HepG2 (cell line): Measurements from ENCODE around the gene JAZF1. TPM values are rescaled to one million over a fixed set of nuclear protein-coding genes. Genes with fewer than 3 reads are reported as not detected.

Experiments used
- ATAC-seq: fragments of 200-7000 bp; cut with Tn5 transposase; 3 replicates; pipeline ENCODE4 v1.9.1; 2020; ENCODE audit warnings: mild to moderate bottlenecking, moderate library complexity
- BruUV-seq: library from RNA; stranded (reverse); fragments of 400-500 nt; replicated peaks from 2 replicates; lab custom pipeline; 2021; lab: Mats Ljungman, UMichigan
- CTCF ChIA-PET: fragments of 300-600 bp; formaldehyde crosslinking; extraction: SDS; loops from one replicate; lab custom pipeline; 2021; ENCODE audit warnings: low total read pairs, inconsistent platforms, low intra/inter-chr PET ratio; lab: Yijun Ruan, JAX
- POLR2A ChIA-PET: fragments of 350-600 bp; sonication (Branson Sonifier 250); formaldehyde crosslinking; loops from one replicate; lab custom pipeline; 2020; ENCODE audit warnings: antibody characterized with exemption, inconsistent platforms; lab: Yijun Ruan, JAX
- DNase-seq: peaks from one replicate; pipeline ENCODE4 v3.0.0-alpha.2; 2015; ENCODE audit warnings: low spot score
- FAIRE-seq: peaks from 3 replicates; lab custom pipeline; 2011; peaks lifted over from hg19 to GRCh38; lab: Jason Lieb, UNC
- H2AFZ ChIP-seq: one replicate; pipeline ENCODE4 v1.6.1; 2011; ENCODE audit warnings: low read length, inconsistent platforms
- H3K27ac ChIP-seq: fragments of 300-600 bp; 3 replicates; pipeline ENCODE4 v1.8.0; 2011; ENCODE audit warnings: mixed run types, mild to moderate bottlenecking, mixed read lengths, low read length, inconsistent platforms; ENCODE audit not compliant: insufficient read depth; ENCODE audit errors: extremely low read length
- H3K27me3 ChIP-seq, 2 experiments: fragments of 200-600 bp in 1 of 2; 2 replicates in 1 of 2; 3 replicates in 1 of 2; pipeline versions ENCODE4 v1.6.0 to v1.8.0; 2011; ENCODE audit warnings: low read length in 2 of 2, mild to moderate bottlenecking in 2 of 2, moderate library complexity in 2 of 2, inconsistent platforms in 1 of 2; ENCODE audit not compliant: insufficient read depth in 2 of 2, control insufficient read depth in 1 of 2
- H3K36me3 ChIP-seq, 2 experiments: fragments of 200-600 bp in 1 of 2; replicated peaks in 1 of 2; 2 replicates in 1 of 2; 3 replicates in 1 of 2; pipeline versions ENCODE4 v1.5.1 to v1.8.0; 2011; ENCODE audit warnings: low read length in 2 of 2, inconsistent platforms in 1 of 2; ENCODE audit not compliant: insufficient read depth in 2 of 2, control insufficient read depth in 1 of 2
- H3K4me1 ChIP-seq: 2 replicates; pipeline ENCODE4 v1.5.1; 2012; ENCODE audit warnings: low read length, inconsistent platforms; ENCODE audit not compliant: insufficient read depth
- H3K4me2 ChIP-seq: 2 replicates; pipeline ENCODE4 v1.6.0; 2011; ENCODE audit warnings: low read depth, low read length, inconsistent platforms
- H3K4me3 ChIP-seq, 3 experiments: fragments of 200-600 bp in 1 of 3; sonication (generic), shearing (Covaris generic) in 1 of 3; replicated peaks in 1 of 3; 2 replicates each; pipeline ENCODE4 v1.5.1; 2011 to 2016; ENCODE audit warnings: low read length in 3 of 3, inconsistent platforms in 2 of 3, low read depth in 2 of 3, mild to moderate bottlenecking in 2 of 3, control low read depth in 1 of 3, mixed read lengths in 1 of 3; ENCODE audit not compliant: insufficient read depth in 1 of 3
- H3K79me2 ChIP-seq: one replicate; pipeline ENCODE4 v1.6.1; 2011; ENCODE audit warnings: low read length, inconsistent platforms; ENCODE audit not compliant: insufficient read depth
- H3K9ac ChIP-seq: 2 replicates; pipeline ENCODE4 v1.6.0; 2011; ENCODE audit warnings: mild to moderate bottlenecking, low read depth, low read length, inconsistent platforms; ENCODE audit not compliant: insufficient read depth
- H3K9me3 ChIP-seq: 2 replicates; pipeline ENCODE4 v1.5.1; 2012; ENCODE audit warnings: mild to moderate bottlenecking, low read length
- H4K20me1 ChIP-seq: 2 replicates; pipeline ENCODE4 v1.6.0; 2011; ENCODE audit warnings: inconsistent platforms, mild to moderate bottlenecking, low read length, moderate library complexity; ENCODE audit not compliant: insufficient read depth
- EZH2 ChIP-seq: conservative IDR thresholded peaks from 2 replicates; pipeline ENCODE4 v1.6.1; 2012; ENCODE audit warnings: mild to moderate bottlenecking, low read depth, low read length, moderate library complexity
- MTF2 ChIP-seq: sonication (generic); formaldehyde crosslinking; IDR thresholded peaks from 2 replicates; pipeline ENCODE4 v1.5.0; 2020; ENCODE audit warnings: missing genetic modification reagents, borderline replicate concordance
- MYNN ChIP-seq: sonication (generic); formaldehyde crosslinking; IDR thresholded peaks from 2 replicates; pipeline ENCODE4 v1.4.0; 2020; ENCODE audit warnings: mild to moderate bottlenecking, low read depth, missing genetic modification reagents
- NFE2L1 ChIP-seq: sonication (generic); formaldehyde crosslinking; IDR thresholded peaks from 2 replicates; pipeline ENCODE4 v1.4.0; 2020; ENCODE audit warnings: missing genetic modification reagents, mild to moderate bottlenecking, borderline replicate concordance
- PRMT3 ChIP-seq: sonication (generic); formaldehyde crosslinking; IDR thresholded peaks from 2 replicates; pipeline ENCODE4 v1.8.1; 2022; ENCODE audit warnings: low read depth, mild to moderate bottlenecking, moderate library complexity, missing genetic modification reagents, borderline replicate concordance
- SIN3B ChIP-seq: fragments of 150-350 bp; IDR thresholded peaks from 2 replicates; pipeline ENCODE4 v1.6.1; 2014; ENCODE audit warnings: low read length
- SIX4 ChIP-seq: sonication (generic); formaldehyde crosslinking; IDR thresholded peaks from 2 replicates; pipeline ENCODE4 v1.4.0; 2020; ENCODE audit warnings: missing genetic modification reagents
- ZNF3 ChIP-seq: IDR thresholded peaks from 2 replicates; pipeline ENCODE4 v1.7.0; 2017; ENCODE audit warnings: inconsistent platforms
- ZNF432 ChIP-seq: sonication (generic); formaldehyde crosslinking; IDR thresholded peaks from 2 replicates; pipeline ENCODE4 v1.5.0; 2020; ENCODE audit warnings: missing genetic modification reagents, mild to moderate bottlenecking, borderline replicate concordance
- WGBS: methylation state at CpG from one replicate; pipeline ENCODE4 v1.1.6; 2017; ENCODE audit warnings: low lambda C conversion rate; 5-methylcytosine and 5-hydroxymethylcytosine counted together
- in situ Hi-C: cut with HindIII; loops from 2 replicates; pipeline ENCODE4 v1.10.0; 2017; ENCODE audit warnings: low pct_unique_long_range_greater_than_20kb; ENCODE audit not compliant: extremely low pct_ligation_motif_present
- intact Hi-C: fragments of 100-400 bp; cut with micrococcal nuclease; formaldehyde crosslinking; loops from one replicate; pipeline ENCODE4 v1.10.0; 2022; ENCODE audit not compliant: unreplicated experiment
- polyA plus RNA-seq, 8 experiments: library from polyadenylated mRNA; depleted of rRNA in 3 of 8; stranded (reverse) in 7 of 8; unstranded in 1 of 8; fragments of >200 nt; fragmentation: Illumina TruSeq in 4 of 8; extraction: Trizol in 4 of 8; gene quantifications; 2 replicates each; pipeline versions ENCODE4 v1.2.1 to v1.2.3, GENCODE V29; 2011 to 2016; ENCODE audit warnings: low read depth in 4 of 8, missing spikeins in 1 of 8, mixed read lengths in 1 of 8; ENCODE audit not compliant: insufficient read depth in 1 of 8
- total RNA-seq, 5 experiments: library from RNA; depleted of rRNA; stranded (reverse); fragments of >200 nt; fragmentation: Illumina TruSeq; extraction: Trizol; gene quantifications; 2 replicates each; pipeline ENCODE4 v1.2.3, GENCODE V29; 2016; ENCODE audit warnings: low read depth in 1 of 5

Gene JAZF1
- total and polyA plus RNA-seq, 2 of the 13 experiments (the other 11 are each of a cell fraction or from before 2014, with no cell fraction given): not detected

DNA sequence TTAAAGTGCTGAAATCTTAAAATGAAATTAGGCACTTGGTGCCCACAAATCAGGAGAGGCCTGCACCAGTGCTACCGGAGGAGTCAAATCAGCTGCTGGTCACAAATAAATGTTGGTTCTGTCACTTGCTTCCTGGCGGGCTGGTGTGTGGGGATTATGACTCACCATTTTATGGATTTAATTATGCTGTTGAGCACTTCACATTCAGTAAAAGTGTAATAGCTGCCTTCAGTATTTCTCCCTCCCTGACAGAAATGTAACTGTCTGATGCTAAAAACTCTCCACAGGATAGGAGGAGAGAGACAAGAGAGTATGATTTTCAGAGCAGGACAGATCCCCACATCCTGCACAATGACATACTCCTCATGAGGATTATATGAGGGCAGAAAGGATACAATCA is 186.0 kb downstream of the JAZF1 start:
- ATAC-seq (no peak), FAIRE-seq (no peak)

DNA sequence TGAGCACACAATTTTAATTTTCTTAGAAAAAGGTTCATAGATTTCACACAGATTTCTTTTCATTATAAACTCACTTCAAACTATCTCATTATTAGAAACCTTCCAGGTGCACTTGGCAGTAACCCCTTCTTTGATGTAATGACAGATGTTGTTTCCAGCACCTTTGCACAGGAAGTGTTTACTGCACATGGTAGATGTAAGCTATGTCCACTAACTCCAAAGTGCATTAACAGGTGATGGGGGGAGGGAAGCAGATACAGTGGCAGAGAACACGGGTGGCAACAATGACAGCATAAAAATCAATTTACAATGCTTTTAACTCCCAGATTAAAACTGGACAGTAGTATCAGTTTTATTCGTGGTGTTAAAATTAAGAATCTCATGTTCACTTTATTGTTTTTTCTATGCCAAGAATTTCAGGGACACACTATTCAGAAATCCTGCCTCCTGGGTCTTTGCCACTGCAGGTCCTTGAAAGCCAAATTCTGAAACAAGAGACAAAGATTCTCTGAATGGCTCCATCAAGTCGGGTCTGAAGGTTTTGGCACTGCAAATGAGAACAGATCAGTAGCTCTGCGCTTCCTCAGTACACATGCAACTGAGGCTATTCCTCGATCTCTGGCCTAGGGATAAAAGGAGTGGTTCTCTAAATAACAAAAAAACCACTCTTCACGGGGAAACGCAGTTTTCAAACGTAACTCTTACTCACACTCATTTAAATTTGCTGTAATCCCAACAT is 187.7 kb downstream of the JAZF1 start:
- no peak for TF ChIP-seq NFE2L1 (CRISPR knock-in tag)
- TF ChIP-seq SIX4: no peak
- TF ChIP-seq PRMT3 (CRISPR knock-in tag): no peak
- CTCF ChIA-PET: no interaction called here
- no peaks in the 10 kb centered on the region for H3K36me3 ChIP-seq
- H3K9ac ChIP-seq: no peak overlapping the region
- no peaks in the 10 kb centered on the region for H4K20me1 ChIP-seq
- no peak overlapping the region for H3K27ac ChIP-seq
- BruUV-seq: no TSS peak
- no peaks in the 10 kb centered on the region for H3K4me1 ChIP-seq
- DNase-seq (no peak), FAIRE-seq (no peak), ATAC-seq (no peak)
- in situ Hi-C loops (no loop called here), intact Hi-C loops (no loop called here)
- no peak overlapping the region for H3K4me2 ChIP-seq
- H3K4me3 ChIP-seq: no peak overlapping the region
- H3K79me2 ChIP-seq: no peaks in the 10 kb centered on the region
- peaks cover 0 to 14% of the 10 kb centered on the region in 2 experiments; a peak in 2 of 5 replicates for H3K27me3 ChIP-seq
- WGBS: 17% methylated on average over 8 of the region's 8 CpGs
- H3K9me3 ChIP-seq: no peaks in the 10 kb centered on the region
- POLR2A ChIA-PET: no interaction called here
- H2AFZ ChIP-seq: no peak overlapping the region

More for the DNA sequence above, 186.0 kb downstream of the JAZF1 start:
- Histone ChIP-seq H3K36me3 (no peaks in the 10 kb centered on the region), H3K27me3 (peaks cover 0 to 14% of the 10 kb centered on the region in 2 experiments; a peak in 2 of 5 replicates), H3K27ac (no peak overlapping the region), H3K4me1 (no peaks in the 10 kb centered on the region), H3K79me2 (no peaks in the 10 kb centered on the region), H4K20me1 (no peaks in the 10 kb centered on the region), H3K9ac (no peak overlapping the region), H3K4me3 (no peak overlapping the region), H3K4me2 (no peak overlapping the region), H3K9me3 (no peaks in the 10 kb centered on the region), H2AFZ (no peak overlapping the region)
- no TSS peak for BruUV-seq
- ChIA-PET POLR2A (no interaction called here), CTCF (no interaction called here)
- no peak for DNase-seq
- TF ChIP-seq MTF2 (CRISPR knock-in tag): no peak
- no peak for TF ChIP-seq ZNF432
- no peak for TF ChIP-seq EZH2
- no peak for TF ChIP-seq MYNN (CRISPR knock-in tag)
- TF ChIP-seq SIN3B: no peak
- TF ChIP-seq ZNF3 (CRISPR knock-in tag): no peak
- WGBS: 47% methylated on average over 2 of the region's 2 CpGs
- intact Hi-C loops: no loop called here
- in situ Hi-C loops: no loop called here
